OCI-LY7 (cell line): ENCODE data around the gene SYNRG.

ENCODE experiments used
- CTCF ChIP-seq: fragments of 200-600 bp; sonication (generic); conservative IDR thresholded peaks from 2 replicates; pipeline ENCODE4 v1.5.1; 2014; ENCODE audit warnings: mild to moderate bottlenecking, antibody characterized with exemption, low read length, moderate library complexity, mixed read lengths
- EZH2phosphoT487 ChIP-seq: fragments of 200-600 bp; sonication (generic); IDR thresholded peaks from 2 replicates; pipeline ENCODE4 v1.6.1; 2018; ENCODE audit warnings: low read depth, borderline replicate concordance, mild to moderate bottlenecking, mixed run types, antibody characterized with exemption, low read length, moderate library complexity, mixed read lengths

GRCh38 chr17:37490638-37491614, 118.3 kb downstream of the SYNRG start:
- no peak for TF ChIP-seq CTCF
- TF ChIP-seq EZH2phosphoT487 = no peak
